Measurements from ENCODE around the gene PLEKHH2.

The PLEKHH2 gene

DNA sequence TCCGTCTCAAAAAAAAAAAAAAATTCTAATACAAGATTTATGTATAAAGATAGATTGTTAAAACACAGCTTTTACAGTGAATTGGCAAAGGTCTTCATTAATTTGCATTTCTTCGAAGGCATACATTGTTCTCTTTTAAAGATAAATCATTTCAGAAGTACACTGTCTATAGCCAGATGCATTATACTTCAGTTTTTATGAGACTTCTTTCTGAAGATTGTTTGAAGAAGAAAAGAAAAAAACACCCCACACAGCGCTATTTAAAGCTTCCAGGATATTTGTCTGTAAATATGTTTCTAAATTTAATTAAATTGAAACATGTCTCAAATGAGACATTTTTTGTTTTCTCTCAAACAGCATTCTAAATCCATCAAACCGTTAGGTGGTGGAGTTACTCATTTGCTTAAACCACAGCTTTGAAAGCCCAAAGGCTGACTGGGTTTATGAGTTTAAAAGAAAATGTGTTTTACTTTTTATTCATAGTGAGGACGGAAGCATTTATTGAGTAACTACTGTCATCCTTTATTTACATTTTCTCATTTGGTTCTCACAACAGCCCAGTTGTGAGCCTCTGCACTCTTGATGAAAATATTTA lies 81.6 kb downstream of the PLEKHH2 start:
- no peak for DNase-seq

DNA sequence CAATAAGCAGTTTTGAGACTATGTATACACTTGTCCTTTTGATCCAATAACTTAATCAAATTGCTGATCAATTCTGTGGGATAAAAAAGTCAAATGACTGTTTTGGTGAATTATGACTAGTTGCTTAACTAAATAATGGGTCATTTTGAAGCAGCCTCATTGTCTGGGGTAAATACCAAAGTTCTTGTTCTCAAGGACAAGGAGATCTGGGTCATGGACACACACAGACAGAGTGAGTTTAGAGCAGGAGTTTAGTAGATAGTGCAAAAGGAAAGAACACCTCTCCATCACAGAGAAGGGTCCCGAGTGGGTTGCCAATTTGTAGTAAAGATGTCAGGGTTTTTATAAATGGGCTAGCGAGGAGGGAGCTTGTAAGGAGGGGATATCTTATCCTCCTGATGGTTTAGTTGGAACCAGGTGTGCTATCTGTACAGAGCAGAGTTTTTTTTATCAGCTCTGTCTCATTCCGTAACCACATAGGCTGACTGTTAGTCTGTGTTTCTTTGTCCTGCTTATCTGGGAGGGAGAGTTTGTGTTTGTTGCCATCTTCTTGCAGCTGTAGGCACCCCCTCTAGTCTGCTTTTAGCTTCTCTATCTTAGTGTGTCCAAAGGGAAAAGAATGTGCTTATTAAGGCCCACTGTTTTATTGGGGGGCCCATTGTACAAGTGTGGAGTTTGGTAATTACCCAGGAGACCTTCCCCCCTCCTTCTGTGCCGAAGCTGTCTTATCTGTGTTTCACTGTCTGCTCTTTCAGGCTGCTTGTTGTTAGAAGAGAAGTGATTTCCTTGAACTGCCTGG lies 87.9 kb downstream of the PLEKHH2 start:
- no peak for DNase-seq

DNA sequence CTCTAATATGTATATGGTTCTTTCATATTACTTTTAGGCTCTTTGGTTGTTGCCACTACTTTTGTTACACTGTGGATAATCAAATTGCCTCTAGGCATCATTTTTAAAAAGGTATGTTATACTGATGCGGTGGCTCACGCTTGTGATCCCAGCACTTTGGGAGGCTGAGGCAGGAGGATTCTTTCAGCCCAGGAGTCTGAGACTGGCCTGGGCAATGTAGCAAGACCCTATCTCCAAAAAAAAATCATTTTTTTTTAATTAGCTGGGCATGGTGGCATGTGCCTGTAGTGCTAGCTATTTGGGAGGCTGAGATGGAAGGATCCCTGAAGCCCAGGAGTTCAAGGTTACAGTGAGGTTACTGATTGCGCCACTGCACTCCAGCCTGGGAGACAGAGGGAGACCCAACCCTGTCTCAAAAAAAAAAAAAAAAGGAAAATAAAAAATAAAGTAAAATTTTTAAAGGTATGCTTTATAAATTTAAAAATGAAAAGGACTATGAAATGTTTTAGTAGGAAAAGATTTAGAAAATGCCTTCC lies 88.7 kb downstream of the PLEKHH2 start:
- no peak for DNase-seq

DNA sequence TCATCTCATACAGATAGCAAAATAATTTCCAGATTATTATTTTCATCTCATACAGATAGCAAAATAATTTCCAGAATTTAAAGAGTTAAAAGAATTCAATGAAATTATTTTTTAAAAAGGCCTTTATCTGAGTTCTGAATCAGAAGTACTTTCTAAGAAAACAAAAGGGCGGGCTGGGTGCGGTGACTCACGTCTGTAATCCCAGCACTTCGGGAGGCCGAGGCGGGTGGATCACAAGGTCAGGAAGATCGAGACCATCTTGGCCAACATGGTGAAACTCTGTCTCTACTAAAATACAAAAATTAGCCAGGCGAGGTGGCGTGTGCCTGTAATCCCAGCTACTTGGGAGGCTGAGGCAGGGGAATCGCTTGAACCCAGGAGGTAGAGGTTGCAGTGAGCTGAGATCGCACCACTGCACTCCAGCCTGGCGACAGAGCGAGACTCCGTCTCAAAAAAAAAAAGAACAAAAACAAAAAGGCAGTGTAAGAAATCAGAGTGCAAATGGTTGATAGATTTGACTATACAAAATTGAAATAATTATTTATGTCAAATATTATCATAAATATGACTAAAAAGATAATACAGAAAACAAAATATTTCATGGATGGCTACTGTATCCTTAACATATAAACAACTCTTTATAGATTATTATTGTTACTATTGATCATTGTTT lies 90.0 kb downstream of the PLEKHH2 start:
- DNase-seq, result peak; percentile 67

DNA sequence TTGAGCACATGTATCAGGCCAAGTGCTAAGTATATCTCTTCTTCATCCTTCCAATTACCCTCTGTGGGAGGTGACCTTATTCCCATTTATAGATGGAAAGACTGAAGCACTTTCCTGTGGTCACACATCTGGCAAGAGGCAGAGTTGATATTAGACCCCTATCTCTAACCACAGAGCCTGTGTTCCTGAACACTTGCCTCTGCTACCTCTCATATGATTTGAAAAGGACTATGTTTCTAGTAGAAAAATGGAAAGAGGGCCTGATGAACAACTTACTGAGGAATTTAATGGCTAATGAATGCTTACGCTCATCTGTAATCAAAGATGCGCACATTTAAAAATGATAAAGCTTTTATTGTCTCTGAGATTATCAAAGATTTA lies 90.6 kb downstream of the PLEKHH2 start:
- DNase-seq, result no peak

DNA sequence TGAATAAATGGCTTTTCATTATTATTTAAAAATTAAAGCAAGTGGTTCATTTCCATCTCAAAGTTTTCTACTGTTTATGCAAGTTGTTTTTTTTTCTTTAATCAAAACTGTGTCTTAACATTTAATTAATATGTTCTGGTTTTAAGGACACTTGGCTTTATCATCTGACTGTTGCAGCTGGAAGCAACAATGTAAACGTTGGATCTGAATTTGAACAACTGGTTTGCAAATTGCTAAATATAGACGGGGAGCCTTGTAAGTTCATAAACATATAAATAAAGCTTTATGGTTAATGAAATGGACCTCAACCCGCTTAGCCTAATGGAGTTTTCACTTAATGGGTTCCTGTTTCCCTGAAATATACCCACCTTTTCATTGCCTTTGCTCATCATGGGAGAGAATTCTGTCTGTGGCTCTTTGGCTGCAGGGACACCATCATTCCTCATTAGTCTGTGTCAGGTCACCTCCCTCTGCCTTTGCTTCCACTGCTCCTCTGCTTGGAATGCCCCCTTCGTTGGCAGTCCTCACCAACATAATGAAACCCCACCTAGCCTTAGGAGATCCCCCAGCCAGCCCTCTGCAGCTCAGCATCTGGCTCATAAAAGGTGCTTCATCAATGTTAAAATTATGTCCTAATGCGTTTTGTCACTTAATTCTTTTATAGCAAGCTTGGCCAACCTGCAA lies 92.6 kb downstream of the PLEKHH2 start:
- no peak for DNase-seq

DNA sequence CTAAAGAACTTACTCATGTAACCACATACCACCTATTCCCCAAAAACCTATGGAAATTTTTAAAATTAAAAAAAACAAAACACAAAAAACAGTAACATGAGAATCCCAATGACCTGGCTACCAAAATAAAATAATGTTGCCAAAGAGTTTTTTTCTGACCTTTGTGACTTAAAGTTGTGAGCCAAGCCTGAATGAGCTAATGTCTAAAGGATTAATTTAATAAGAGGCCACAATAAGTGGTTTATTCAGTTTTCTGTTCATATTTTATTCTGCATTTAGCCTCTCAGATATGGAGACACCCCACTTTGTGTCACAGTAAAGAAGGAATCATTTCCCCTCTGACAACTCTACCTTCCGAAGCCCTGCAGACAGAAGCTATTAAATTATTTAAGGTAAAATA lies 94.2 kb downstream of the PLEKHH2 start:
- no peak for DNase-seq

DNA sequence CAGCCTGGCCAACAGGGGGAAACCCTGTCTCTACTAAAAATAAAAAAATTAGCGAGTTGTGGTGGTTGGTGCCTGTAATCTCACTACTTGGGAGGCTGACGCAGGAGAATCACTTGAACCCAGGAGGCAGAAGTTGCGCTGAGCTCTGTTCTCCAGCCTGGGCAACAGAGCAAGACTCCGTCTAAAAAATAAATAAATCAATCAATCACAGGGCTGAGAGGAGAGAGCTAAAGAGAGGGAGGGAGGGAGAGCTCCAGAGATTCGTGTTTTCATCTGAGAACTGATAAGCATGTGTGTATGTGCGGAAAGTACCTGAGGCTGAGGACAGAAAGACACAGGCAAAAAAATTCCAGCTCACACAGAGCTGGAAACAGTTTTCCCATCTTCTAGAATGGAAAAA lies 99.6 kb downstream of the PLEKHH2 start:
- DNase-seq, result no peak

DNA sequence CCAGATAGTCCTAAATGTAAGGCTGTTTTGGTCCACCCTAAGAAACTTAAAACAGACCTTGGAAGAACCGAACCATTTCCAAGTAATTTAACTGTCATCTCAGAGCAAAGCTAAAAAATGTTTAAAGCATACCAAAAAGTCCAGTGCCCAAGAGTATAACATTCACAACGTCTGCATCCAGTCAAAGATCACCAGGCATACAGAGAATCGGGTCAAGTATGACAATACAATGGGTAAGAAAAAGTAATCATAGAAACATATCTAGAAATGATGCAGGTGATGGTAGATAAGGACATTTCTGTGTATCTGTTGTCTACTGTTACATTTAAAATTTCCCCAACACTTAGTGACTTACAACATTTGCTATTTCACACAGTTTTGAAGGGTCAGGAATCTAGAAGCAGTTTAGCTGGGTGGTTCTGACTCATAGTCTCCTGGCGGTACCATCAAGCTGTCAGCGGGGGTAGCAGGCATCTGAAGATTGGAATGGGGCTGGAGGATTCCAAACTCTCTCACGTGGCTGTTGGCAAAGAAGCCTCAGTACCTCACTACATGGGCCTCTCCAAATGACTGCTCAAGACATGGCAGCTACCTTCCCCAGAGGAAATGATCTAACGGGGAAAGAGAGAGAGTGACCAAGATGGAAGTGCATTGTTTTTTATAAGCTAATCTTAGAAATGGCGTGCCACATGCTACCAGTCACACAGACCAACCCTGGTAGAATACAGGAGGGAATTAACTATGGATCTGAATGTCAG lies 100.2 kb downstream of the PLEKHH2 start:
- peak; percentile 91 for DNase-seq

DNA sequence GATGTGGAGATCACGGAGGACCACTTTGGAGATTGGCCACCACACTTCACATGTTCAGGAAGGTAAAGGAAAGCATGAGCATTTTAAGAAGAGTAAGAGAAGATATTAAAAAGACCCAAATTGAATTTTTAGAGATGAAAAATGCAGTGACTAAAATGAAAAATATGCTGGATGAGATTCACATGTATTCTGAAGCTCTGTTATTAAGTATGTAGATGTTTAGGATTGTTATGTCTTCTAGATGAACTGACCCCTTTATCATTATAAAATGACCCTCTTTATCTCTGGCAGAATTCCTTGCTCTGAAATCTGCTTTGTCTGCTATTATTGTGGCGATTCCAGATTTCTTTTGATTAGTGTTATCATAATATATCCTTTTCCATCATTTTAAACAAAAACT lies 100.8 kb downstream of the PLEKHH2 start:
- peak; percentile 33 for DNase-seq

DNA sequence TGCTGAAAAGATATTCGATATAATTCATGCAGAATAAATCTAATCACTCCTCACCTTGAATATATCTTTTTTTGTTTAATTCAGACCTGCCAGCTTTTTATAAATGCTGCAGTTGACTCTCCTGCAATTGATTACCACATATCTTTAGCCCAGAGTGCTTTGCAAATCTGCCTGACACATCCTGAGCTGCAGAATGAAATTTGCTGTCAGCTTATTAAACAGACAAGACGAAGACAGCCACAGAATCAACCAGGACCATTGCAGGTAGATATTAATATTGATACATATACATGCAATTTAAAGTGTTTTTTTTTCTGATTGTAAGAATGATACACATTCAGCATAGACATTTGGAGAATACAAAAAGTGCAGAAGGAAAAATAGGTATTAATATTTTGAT lies 101.2 kb downstream of the PLEKHH2 start:
- DNase-seq, result no peak

DNA sequence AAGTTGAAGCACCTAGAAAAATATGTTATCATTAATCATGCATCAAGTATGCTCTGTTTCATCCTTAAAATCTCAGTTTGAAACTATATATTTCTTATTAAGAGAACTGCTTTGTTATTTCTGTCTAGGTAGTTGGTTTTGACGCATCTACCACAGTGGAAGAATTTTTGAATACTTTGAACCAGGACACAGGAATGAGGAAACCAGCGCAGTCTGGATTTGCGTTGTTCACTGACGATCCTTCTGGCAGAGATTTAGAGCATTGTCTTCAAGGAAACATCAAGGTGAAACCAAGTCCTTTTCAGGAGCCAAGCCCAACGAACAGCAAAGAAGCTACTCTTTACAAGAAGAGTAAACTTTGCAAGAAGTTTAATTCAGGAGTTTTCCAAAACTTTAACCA lies 106.6 kb downstream of the PLEKHH2 start:
- no peak for DNase-seq

DNA sequence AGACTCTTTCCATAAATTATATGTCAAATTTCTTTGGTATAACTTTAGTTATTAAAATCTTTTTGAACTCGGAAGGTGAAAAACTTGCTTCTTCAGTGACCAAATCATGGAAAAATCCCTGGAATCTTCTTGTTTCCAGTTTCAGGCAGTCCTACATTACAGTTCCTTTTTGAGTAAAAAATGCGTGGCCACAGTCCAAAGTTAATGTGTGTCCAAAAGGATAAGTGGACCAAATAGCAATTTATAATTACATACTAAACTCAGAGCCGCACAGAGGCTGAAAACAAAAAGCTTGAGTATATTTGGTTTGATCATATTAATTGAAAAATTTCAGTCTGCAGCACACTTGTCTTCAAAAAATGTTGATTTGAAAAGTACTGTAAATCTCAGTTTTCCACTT lies 108.4 kb downstream of the PLEKHH2 start:
- peak; percentile 81 for DNase-seq

DNA sequence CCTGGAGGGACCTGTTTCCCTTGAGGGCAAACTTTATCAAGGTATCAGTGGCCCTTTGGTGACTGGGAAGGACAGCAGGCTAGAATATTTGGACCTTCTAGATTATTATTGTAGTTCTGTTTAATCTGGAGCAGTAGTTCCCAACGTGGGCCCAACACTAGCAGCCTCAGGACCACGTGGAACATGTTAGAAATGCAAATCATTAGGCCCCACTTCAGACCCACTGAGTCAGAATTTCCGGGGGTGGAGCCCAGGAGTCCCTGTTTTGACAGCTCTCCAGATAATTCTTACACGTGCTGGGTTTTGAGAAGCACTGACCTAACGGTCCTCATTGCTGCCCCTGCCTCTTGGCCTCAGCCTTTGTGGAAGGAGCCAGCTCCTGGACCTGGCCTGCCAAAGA lies 111.3 kb downstream of the PLEKHH2 start:
- no peak for DNase-seq

DNA sequence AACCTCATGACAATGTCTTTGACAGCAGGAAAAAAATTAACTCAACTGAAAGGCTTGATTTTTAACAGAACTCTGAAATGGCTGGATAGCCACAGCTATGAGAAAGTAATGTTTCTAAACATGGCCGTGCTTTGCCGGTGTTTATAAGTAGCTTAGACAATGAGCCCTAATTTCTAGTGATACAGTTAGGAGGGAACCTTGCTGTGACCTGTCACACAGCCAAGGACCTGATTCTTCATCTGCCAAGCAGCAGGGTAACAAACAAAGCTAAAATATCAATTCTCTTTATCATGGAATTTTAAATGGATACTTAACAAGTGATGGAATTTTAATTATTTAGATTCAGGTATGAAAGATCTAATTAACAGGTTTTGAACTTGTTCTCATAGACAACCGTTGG lies 112.5 kb downstream of the PLEKHH2 start:
- DNase-seq, result no peak

DNA sequence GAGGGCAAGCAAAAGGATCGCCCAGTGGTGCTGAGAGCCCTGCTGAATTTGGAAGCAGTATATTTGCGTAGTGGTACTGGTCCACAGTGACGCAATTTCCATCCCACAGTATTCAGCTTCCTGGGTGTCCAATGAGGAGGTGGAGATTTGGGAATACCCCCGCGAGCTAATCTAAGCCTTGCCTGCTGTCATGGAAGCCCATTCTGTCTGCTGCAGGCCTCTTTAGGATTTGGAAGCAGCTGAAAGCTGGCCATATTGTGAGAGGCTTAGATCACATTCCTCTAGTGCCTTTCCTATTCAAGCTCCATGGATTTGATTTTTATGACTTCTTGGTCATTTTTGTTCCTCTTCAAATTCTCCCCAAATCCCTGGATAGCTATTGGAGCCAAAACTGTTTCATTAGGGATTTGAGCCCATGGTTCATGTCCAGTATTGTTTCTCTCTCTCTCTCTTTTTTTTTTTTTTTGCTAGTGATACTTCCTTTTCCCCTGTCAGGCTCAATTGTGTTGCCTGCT lies 114.5 kb downstream of the PLEKHH2 start:
- no peak for DNase-seq

DNA sequence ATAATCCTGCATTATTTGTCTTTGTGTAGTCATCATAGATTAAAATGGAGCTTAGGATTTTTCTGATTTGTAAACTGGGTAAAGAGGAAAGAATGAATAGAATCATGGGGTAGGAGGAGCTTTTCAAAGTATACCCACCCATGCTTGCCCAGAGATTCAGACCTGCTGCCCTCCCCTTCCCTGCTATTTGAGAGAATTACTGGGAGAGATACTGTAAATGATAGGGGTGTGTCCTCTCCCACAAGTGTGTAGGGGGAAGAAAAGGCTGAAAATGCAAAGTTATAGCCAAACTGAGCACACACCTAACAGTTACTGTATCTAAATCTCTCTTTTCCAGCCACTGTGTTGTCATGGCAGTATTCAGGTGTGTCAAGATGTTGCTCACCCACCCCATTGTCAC lies 115.2 kb downstream of the PLEKHH2 start:
- no peak for DNase-seq

DNA sequence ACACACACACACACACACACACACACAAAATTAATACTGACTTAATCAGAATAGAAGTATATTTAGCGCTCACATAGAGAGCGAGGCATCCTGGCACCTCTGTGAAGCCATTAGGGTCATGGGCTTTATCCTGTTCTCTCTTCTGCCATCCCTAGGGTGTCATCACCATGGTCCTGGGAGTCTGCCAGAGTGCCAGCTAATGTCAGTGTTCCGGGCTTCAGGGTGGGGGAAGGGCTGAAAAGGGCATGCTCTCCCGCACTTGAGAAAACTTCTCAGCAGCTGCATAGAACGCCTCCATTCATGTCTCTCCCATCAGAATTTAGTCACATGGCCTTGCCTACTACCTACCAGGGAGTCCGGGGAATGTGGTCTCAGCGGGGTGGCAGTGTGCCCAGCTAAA lies 117.1 kb downstream of the PLEKHH2 start:
- no peak for DNase-seq

DNA sequence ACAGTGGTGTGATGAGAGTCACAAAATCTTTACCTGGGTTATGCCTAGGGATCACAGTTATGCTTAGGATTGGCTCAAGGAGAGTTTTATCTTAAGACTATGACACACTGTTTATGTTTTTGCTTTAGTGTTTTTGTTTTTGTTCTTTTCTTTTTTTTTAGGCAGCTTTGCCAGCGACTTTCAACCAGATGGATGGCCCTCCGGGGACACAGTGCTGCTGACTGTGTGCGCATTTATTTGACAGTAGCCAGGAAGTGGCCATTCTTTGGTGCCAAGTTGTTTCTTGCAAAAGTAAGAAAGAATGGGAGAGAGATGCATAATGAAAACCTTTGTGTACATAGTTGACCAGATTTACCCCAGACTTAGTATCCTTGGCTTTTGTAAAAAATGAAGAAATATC lies 121.7 kb downstream of the PLEKHH2 start:
- DNase-seq, result peak; percentile 52

DNA sequence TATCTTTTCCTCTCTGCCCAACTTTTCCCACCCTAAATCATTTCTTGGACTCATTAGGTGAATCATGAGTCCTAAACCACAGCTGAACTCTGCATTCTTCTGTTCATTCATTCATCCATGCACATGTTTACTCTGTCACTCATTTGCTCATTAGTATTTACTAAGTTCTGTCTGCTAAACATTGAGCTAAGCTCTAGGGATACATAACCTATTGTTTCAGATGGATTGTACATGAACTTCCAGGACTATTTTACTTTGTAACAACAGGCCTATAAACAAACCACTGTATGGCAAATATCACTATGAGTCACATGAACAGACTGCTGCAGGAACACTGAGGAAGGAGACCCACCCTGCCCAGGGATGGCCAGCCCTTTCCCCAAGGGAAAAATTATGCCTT lies 122.1 kb downstream of the PLEKHH2 start:
- DNase-seq, result peak; percentile 73

DNA sequence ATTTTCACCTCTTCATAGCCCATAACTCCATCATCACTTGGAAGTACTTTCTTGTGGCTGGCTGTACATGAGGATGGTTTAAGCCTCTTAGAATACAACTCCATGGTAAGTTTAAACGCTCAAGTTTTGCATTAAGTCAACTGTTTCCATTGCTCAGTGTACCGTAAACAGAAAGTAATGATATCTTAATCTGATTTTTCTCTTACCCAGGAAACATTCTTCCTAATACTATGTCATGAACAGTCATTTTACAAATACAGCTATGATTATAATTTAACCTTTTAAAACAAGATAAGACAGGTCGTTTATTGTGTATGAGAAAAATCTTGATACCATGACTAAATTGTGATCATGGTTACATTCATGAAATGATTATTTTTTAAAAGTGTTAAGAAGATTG lies 125.2 kb downstream of the PLEKHH2 start:
- no peak for DNase-seq

DNA sequence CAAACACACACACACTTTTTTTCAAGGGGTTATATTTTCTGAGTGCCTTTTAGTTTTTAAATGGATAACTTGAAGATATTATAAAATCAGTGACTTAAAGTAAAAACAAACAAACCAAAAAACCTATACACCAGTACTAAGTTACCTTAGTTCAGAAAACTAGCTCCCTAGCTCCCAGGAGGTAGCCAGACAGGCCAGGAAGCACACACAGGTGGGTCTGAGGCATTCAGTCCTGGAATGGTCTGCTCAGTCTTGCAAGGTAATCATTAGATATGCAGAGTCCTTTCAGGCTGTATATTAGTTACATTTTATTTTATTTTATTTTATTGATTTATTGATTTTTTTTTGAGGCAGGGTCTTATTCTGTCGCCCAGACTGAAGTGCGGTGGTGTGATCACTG lies 126.0 kb downstream of the PLEKHH2 start:
- DNase-seq, result no peak

Data from fibroblast of skin of back (primary cell).